ENCODE data around the gene DVL3.
"Not testable (repeated sequence)": the region's sequence is repeated elsewhere in the genome, so short reads cannot be mapped to it uniquely, and the experiment has no call there.

DVL3 gene

DNA sequence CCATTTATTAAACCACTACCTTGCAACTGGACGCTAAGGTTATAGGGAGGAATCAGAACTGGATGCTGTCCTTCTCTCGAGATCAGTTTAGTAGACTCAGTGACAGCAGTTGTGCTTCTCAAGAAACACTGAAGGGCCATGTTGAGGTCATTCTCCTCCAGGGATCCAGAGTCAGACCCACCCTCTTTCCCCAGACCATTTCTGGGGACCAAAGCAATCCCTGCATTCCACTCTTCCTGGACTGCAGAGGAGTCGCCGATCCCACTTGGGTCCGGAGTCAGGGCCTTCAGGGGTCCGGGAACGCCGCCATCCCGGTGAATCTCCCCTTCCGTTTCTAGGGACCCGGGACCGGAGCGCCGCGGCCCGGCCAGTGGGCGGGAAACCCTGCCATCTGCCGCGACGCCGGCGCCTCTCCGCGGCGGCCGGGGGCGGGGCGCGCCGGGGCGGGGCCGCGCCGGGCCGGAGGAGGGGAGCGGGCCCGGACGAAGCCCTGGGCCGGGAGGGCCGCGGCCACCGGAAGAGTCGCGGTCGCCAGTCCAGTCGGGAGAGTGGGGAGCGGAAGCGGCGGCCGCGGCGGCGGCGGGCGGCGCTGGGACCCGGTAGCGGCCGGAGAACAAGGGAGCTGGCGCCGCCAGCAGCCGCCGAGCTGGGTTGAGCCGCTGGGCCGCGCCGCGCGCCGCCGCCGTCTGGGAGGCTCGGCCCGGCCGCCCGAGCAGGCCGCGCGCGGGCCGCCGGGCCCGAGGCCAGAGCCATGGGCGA lies at the start of gene DVL3:
TSS of gene DVL3 (plus strand) at position 493 of the 759 bp plus-strand sequence. CDS start at position 752, 259 bp downstream.
- DNase-seq: peak in 1 of 2 experiments; percentile 69

DNA sequence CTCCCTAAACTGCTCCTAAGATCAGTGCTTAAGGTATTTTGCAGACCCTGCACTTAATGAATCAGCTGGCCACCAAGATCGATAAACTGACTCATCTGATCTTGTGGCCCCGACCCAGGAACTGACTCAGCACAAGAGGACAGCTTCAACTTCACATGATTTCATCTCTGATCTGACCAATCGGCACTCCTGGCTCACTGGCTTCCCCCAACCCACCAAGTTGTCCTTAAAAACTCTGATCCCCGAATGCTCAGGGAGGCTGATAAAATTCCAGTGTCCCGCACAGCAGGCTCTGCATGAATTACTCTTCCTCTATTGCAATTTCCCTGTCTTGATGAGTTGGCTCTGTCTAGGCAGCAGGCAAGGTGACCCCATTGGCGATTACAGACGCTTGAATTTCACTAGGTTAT lies 44.9 kb upstream of the DVL3 start:
- no peak for DNase-seq

DNA sequence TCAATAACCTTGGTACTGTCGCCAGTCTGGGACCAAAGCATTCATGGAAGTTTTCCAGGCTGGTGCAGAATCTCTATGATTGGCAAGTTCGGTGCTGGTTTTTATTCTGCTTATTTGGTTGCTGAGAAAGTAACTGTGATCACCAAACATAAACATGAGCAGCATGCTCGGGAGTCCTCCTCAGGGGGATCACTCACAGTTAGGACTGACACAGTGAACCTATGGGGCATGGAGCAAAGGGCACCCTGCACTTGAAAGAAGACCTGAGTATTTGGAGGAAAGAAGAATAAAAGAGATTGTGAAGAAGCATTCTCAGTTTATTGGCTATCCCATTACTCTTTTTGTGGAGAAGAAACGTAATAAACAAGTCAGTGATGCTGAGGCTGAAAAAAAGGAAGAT lies 39.2 kb upstream of the DVL3 start:
- DNase-seq: no peak

DNA sequence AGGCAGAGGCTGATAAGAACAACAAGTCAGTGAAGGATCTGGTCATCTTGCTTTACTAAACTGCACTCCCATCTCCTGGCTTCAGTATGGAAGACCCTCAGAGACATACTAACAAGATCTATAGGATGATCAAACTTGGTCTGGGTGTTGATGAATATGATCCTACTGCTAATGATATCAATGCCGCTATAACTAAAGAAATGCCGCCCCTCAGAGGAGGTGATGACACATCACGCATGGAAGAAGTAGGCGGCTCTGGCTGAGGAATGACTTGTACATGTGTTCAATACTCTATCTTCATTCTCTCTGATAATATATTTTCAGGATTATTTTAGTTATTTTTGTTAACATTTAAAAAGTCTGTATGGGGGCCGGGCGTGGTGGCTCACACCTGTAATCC lies 37.5 kb upstream of the DVL3 start:
- no peak for DNase-seq

- not testable (repeated sequence) for DNase-seq
Observed at GRCh38 chr3:184121031-184121430, 34.1 kb upstream of the DVL3 start.

DNA sequence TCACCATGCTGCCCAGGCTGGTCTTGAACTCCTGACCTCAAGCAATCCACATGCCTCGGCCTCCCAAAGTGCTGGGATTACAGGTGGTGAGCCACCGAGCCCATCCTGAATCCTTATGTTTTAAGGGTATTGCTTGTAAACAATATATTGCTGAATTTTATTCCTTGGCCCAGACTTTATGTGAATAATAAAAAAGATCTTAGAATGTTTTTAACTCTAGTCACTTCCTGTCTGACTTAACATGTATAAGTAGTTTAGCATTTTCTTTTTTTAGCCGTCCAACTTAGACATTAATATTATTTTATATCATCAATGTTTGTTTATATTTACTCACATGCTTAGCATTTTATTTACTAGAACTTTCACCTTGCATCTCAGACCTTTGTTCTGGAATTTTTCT lies 29.2 kb upstream of the DVL3 start:
- no peak for DNase-seq

DNA sequence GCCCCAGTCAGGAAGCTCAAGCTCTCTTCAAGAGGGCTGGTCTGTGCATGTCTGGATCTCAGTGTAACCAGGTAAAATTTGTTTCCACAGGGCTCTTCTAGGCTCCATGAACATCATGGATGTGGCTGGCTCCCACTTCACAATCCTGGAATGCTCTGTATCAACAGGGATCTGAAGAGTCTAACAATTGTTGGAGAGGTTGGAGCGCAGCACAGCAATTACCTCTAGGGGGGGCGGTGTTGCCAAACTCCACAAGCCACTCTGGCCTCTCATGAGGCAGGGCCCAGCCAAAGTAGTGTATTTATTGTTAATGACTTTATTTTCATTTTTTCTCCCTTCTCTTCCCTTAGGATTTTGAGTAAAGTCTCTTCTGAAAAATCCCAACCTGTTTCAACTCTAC lies 26.2 kb upstream of the DVL3 start:
- DNase-seq: peak; percentile 2 to 31

DNA sequence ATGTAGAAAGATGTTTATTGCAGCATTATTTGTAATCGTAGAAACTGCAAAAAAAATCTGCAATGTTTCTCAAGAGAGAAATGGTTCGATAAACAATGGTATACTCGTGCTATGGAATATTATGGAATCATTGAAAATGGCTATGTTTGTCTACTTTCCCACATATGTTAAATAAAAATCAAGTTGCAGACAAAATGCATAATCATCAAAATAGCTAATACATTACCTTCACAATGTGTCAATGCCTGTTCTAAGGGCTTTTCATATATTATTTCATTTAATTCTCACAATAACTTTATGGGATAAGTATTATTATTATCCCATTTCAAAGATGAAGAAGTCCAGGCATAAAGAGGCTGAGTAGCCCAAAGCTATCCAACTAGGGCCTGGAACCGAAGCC lies 22.2 kb upstream of the DVL3 start:
- DNase-seq: no peak

GRCh38 chr3:184133840-184134745 lies 21.1 kb upstream of the DVL3 start:
- DNase-seq: peak; percentile 75 to 84

DNA sequence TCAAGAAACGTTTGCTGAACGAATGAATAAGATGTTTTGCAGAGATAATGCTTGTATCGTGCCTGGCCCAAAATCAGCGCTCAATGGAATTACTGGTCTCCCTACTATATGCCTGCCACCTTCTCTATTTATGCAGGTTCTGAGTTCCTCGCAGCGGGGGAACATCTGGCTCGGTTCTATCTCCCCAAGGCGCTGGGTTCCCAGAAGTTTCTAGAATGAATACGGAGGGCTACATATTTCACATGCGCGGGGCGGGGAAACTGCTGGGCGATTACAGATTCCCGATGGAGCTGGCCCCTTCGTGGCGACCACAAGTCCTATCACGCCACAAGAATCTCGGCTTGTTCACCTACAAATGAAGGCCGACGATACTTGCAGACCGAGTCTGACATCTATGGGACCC lies 20.4 kb upstream of the DVL3 start:
- DNase-seq: no peak

DNA sequence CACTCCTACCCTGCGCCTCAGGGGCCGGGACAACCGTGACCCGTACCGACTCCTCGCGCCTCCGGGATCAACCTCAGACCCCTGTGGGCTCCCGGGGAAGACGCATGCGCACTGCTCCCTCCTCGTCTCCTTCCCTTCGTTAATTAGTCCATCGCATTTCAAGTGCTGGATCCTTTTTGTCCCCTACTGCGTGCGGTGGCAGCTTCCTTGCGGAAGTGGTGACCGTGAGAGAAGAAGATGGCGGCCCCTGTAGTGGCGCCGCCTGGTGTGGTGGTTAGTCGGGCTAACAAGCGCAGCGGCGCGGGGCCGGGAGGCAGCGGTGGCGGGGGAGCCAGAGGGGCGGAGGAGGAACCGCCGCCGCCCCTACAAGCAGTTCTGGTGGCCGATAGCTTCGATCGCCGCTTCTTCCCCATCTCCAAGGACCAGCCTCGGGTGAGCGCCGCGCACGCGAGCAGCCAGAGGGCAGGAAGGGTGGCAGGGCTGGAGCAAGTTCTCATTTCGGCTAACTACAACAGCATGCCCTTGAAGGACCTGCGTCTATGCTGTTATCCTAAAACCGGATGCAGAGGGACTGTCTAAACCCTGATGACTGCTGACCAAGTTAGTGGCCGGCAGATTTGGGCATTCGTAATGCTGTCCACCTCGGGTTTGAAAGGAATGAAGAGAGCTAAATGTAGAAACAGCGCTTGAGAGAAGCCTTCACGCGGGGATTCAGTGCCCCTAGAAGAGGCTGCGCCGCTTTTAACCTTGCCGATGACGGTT lies 19.8 kb upstream of the DVL3 start, which contains the start of gene EIF2B5:
TSS of gene EIF2B5 (plus strand) at position 210 of the 762 bp plus-strand sequence. CDS start at position 238, 28 bp downstream.
- peak; percentile 90 to 95 for DNase-seq

DNA sequence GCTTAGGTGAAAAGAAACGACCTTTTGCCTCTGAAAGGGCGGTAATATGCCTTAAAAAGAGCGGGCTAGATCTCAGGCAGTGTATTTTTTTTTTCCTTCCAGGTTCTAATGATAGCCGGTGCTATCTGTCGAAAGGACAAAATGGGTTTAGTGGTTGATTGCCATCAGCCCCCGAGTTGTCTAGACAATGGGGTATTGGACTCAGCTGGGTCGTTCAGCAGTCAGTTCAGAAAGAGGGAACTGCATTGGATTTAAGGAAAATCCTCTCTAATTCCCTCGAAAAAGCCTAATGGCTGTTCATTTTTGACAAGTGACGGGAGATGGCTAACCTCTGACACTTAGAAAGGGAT lies 19.3 kb upstream of the DVL3 start:
- DNase-seq: no peak

- DNase-seq: no peak
Observed at GRCh38 chr3:184140436-184140835, 14.7 kb upstream of the DVL3 start.

DNA sequence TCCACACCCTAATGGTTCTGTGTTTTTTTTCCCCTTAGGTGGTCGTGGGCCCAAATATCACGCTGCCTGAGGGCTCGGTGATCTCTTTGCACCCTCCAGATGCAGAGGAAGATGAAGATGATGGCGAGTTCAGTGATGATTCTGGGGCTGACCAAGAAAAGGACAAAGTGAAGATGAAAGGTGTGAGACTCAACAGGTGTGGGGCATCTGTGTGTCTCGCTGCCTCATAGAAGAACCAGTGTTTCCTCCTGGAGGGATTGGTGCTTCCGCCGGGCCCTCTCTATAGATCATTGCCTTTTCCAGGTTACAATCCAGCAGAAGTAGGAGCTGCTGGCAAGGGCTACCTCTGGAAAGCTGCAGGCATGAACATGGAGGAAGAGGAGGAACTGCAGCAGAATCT lies 13.0 kb upstream of the DVL3 start:
- DNase-seq: no peak

DNA sequence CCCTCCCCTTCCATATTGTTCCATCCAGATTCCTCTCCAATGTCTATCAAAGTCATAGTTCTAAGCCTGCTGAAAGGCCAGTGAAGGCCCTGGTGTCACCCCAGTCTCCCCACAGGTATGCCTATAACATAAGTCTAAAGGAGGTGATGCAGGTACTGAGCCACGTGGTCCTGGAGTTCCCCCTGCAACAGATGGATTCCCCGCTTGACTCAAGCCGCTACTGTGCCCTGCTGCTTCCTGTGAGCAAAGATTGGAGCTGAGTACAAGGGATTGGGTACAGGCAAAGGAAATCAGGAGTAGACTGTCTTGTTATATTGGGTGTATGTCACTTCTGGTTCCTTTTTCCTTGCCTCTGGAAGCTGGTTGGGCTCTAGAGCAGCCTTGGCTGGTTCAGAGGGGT lies 11.8 kb upstream of the DVL3 start:
- DNase-seq: no peak

DNA sequence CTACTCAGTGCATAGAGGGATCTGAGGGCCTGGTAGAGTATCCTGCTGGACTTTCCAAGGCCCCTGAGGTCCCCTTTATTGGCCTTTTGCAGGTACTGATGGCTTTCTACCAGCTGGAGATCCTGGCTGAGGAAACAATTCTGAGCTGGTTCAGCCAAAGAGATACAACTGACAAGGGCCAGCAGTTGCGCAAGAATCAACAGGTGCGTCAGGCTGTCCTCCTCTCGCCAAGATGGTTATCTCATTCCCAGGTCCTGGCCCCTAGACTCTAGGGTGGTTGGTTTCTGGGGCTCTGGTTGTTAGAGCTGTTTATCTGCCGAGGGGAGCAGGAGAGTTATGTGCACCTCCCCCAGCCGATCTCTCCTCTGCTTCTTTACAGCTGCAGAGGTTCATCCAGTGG lies 10.7 kb upstream of the DVL3 start:
- no peak for DNase-seq

DNA sequence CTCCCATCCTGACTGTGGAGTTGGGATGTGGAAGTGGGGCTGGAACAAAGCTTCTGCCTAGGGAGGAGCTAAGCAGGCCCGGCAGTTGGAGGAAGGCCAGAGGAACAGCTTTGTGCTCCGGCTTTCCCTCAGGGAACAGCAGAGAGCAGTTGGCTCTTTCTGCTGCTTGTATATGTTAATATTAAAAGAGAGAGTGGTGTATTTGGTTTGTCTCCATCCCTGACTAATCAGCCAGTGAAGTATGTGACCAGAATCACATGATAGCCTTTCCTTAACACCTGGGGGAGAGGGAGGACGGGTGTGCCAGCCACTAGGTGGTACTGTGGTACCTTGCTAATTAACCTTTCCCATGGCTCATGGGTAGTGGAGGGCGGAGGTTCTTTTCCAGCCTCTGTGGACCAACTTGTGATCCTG lies 10.1 kb upstream of the DVL3 start:
- peak; percentile 22 to 45 for DNase-seq

GRCh38 chr3:184145751-184146270 lies 9.4 kb upstream of the DVL3 start:
- no peak for DNase-seq

GRCh38 chr3:184148076-184148475 lies 7.1 kb upstream of the DVL3 start:
- no peak for DNase-seq

DNA sequence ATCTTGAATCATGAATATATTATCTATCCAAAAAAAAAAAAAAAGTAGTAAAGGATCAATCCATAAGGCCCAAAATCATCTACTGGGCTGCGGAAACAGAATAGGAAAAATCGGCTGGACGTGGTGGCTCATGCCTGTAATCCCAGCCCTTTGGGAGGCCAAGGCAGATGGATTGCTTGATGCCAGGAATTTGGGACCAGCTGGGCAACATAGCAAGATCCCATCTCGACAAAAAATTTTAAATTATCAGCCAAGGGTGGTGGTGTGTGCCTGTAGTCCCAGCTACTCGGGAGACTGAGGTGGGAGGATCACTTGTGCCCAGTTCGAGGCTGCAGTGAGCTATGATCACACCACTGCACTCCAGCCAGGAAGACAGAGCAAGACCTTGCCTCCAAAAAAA lies 6.1 kb upstream of the DVL3 start:
- DNase-seq: no peak

GRCh38 chr3:184149770-184150169 lies 5.4 kb upstream of the DVL3 start:
- peak in 1 of 2 experiments; percentile 17 for DNase-seq

DNA sequence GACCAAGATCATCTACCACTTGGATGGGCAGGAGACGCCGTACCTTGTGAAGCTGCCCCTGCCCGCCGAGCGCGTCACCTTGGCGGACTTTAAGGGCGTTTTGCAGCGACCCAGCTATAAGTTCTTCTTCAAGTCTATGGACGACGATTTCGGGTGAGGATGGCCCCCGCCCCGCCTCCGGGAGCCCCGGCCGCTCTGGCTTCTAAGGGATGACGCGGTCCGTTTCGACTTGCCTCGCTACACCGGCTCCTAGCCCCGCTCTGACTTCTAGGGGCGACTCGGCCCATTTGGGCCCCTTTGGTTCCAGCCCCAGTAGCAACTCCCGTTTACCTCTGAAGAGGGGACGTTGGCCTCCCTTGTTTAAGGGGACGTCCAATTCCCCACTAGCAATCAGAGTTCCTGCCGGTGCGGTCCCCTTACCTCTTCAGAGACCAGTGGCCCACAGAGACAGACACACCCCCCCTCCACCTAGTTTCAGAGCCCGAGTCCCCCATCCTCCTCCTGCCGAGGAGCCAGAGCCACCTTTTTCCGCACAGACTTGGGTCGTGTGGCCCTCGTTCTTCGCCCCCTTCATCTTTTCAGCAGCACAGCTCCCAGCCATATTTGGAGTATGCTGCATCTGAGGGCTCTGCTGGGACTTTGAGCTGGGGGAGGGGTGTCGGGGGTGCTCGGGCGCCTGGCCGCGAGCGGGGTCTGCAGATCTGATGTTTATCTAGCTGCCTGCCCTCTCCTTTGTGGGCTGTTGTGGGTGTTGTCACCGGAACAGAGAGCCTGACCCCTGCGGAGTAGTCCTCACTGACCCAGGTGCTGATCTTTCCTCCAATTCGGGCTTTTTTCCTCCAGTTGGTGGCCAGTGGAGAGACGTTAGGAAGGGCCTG lies 706 bp downstream of the DVL3 start:
- peak in 1 of 2 experiments; percentile 41 for DNase-seq
